Measurements from ENCODE around the gene CYTH1.

Gene CYTH1

GRCh38 chr17:78738278-78738677 is 43.8 kb downstream of the CYTH1 start:
- Histone ChIP-seq H3K27ac (ENCODE audit: low read length) (no peak overlapping the region), H3K9me3 (ENCODE audit: control insufficient read depth, low read depth, low read length) (no peaks in the 10 kb centered on the region), H3K36me3 (ENCODE audit: control insufficient read depth, low read depth, low read length) (no peaks in the 10 kb centered on the region), H3K27me3 (ENCODE audit: control insufficient read depth, insufficient read depth, low read length) (no peaks in the 10 kb centered on the region), H3K4me1 (ENCODE audit: control insufficient read depth, low read depth, low read length) (no peaks in the 10 kb centered on the region), H3K4me3 (ENCODE audit: low read length) (no peak overlapping the region), H3K9ac (ENCODE audit: low read length) (no peak overlapping the region)

- H3K36me3 ChIP-seq (ENCODE audit: control insufficient read depth, low read depth, low read length): no peaks in the 10 kb centered on the region
- no peak overlapping the region for H3K4me3 ChIP-seq (ENCODE audit: low read length)
- no peak overlapping the region for H3K27ac ChIP-seq (ENCODE audit: low read length)
- H3K27me3 ChIP-seq (ENCODE audit: control insufficient read depth, insufficient read depth, low read length): no peaks in the 10 kb centered on the region
- no peaks in the 10 kb centered on the region for H3K9me3 ChIP-seq (ENCODE audit: control insufficient read depth, low read depth, low read length)
- no peaks in the 10 kb centered on the region for H3K4me1 ChIP-seq (ENCODE audit: control insufficient read depth, low read depth, low read length)
- no peak overlapping the region for H3K9ac ChIP-seq (ENCODE audit: low read length)
Observed at GRCh38 chr17:78737332-78737731, 44.7 kb downstream of the CYTH1 start.

GRCh38 chr17:78736526-78737079 is 45.5 kb downstream of the CYTH1 start:
- H3K4me3 ChIP-seq (ENCODE audit: low read length): no peak overlapping the region

GRCh38 chr17:78735832-78736525 is 46.1 kb downstream of the CYTH1 start:
- no peaks in the 10 kb centered on the region for H3K4me1 ChIP-seq (ENCODE audit: control insufficient read depth, low read depth, low read length)
- H3K9me3 ChIP-seq (ENCODE audit: control insufficient read depth, low read depth, low read length): no peaks in the 10 kb centered on the region
- H3K27me3 ChIP-seq (ENCODE audit: control insufficient read depth, insufficient read depth, low read length): no peaks in the 10 kb centered on the region
- H3K36me3 ChIP-seq (ENCODE audit: control insufficient read depth, low read depth, low read length): no peaks in the 10 kb centered on the region
- no peak overlapping the region for H3K9ac ChIP-seq (ENCODE audit: low read length)
- no peak overlapping the region for H3K4me3 ChIP-seq (ENCODE audit: low read length)
- no peak overlapping the region for H3K27ac ChIP-seq (ENCODE audit: low read length)

More at GRCh38 chr17:78736526-78737079, 45.5 kb downstream of the CYTH1 start:
- Histone ChIP-seq H3K36me3 (ENCODE audit: control insufficient read depth, low read depth, low read length) (no peaks in the 10 kb centered on the region), H3K9me3 (ENCODE audit: control insufficient read depth, low read depth, low read length) (no peaks in the 10 kb centered on the region), H3K4me1 (ENCODE audit: control insufficient read depth, low read depth, low read length) (no peaks in the 10 kb centered on the region), H3K9ac (ENCODE audit: low read length) (no peak overlapping the region), H3K27ac (ENCODE audit: low read length) (no peak overlapping the region), H3K27me3 (ENCODE audit: control insufficient read depth, insufficient read depth, low read length) (no peaks in the 10 kb centered on the region)

GRCh38 chr17:78734793-78735641 is 47.1 kb downstream of the CYTH1 start:
- Histone ChIP-seq H3K27ac (ENCODE audit: low read length) (no peak overlapping the region), H3K4me1 (ENCODE audit: control insufficient read depth, low read depth, low read length) (no peaks in the 10 kb centered on the region), H3K9me3 (ENCODE audit: control insufficient read depth, low read depth, low read length) (no peaks in the 10 kb centered on the region), H3K36me3 (ENCODE audit: control insufficient read depth, low read depth, low read length) (no peaks in the 10 kb centered on the region), H3K27me3 (ENCODE audit: control insufficient read depth, insufficient read depth, low read length) (no peaks in the 10 kb centered on the region), H3K9ac (ENCODE audit: low read length) (no peak overlapping the region), H3K4me3 (ENCODE audit: low read length) (no peak overlapping the region)

GRCh38 chr17:78732354-78732753 is 49.7 kb downstream of the CYTH1 start:
- no peaks in the 10 kb centered on the region for H3K9me3 ChIP-seq (ENCODE audit: control insufficient read depth, low read depth, low read length)
- no peak overlapping the region for H3K27ac ChIP-seq (ENCODE audit: low read length)
- H3K4me1 ChIP-seq (ENCODE audit: control insufficient read depth, low read depth, low read length): no peaks in the 10 kb centered on the region
- H3K9ac ChIP-seq (ENCODE audit: low read length): no peak overlapping the region
- no peaks in the 10 kb centered on the region for H3K27me3 ChIP-seq (ENCODE audit: control insufficient read depth, insufficient read depth, low read length)
- H3K36me3 ChIP-seq (ENCODE audit: control insufficient read depth, low read depth, low read length): no peaks in the 10 kb centered on the region
- no peak overlapping the region for H3K4me3 ChIP-seq (ENCODE audit: low read length)

- Histone ChIP-seq H3K27me3 (ENCODE audit: control insufficient read depth, insufficient read depth, low read length) (no peaks in the 10 kb centered on the region), H3K4me1 (ENCODE audit: control insufficient read depth, low read depth, low read length) (no peaks in the 10 kb centered on the region), H3K4me3 (ENCODE audit: low read length) (no peak overlapping the region)
Observed at GRCh38 chr17:78731904-78732303, 50.2 kb downstream of the CYTH1 start.

GRCh38 chr17:78729641-78730040 is 52.4 kb downstream of the CYTH1 start:
- Histone ChIP-seq H3K9me3 (ENCODE audit: control insufficient read depth, low read depth, low read length) (no peaks in the 10 kb centered on the region), H3K27me3 (ENCODE audit: control insufficient read depth, insufficient read depth, low read length) (no peaks in the 10 kb centered on the region), H3K4me1 (ENCODE audit: control insufficient read depth, low read depth, low read length) (peaks cover 6% of the 10 kb centered on the region), H3K9ac (ENCODE audit: low read length) (no peak overlapping the region), H3K4me3 (ENCODE audit: low read length) (no peak overlapping the region), H3K27ac (ENCODE audit: low read length) (no peak overlapping the region), H3K36me3 (ENCODE audit: control insufficient read depth, low read depth, low read length) (no peaks in the 10 kb centered on the region)

More at GRCh38 chr17:78731904-78732303, 50.2 kb downstream of the CYTH1 start:
- Histone ChIP-seq H3K9ac (ENCODE audit: low read length) (no peak overlapping the region), H3K36me3 (ENCODE audit: control insufficient read depth, low read depth, low read length) (no peaks in the 10 kb centered on the region), H3K27ac (ENCODE audit: low read length) (no peak overlapping the region), H3K9me3 (ENCODE audit: control insufficient read depth, low read depth, low read length) (no peaks in the 10 kb centered on the region)

GRCh38 chr17:78728495-78728894 is 53.6 kb downstream of the CYTH1 start:
- H3K27ac ChIP-seq (ENCODE audit: low read length): no peak overlapping the region
- H3K27me3 ChIP-seq (ENCODE audit: control insufficient read depth, insufficient read depth, low read length): peaks cover 8% of the 10 kb centered on the region
- no peak overlapping the region for H3K9ac ChIP-seq (ENCODE audit: low read length)
- peaks cover 17% of the 10 kb centered on the region for H3K4me1 ChIP-seq (ENCODE audit: control insufficient read depth, low read depth, low read length)
- H3K36me3 ChIP-seq (ENCODE audit: control insufficient read depth, low read depth, low read length): no peaks in the 10 kb centered on the region
- no peaks in the 10 kb centered on the region for H3K9me3 ChIP-seq (ENCODE audit: control insufficient read depth, low read depth, low read length)
- no peak overlapping the region for H3K4me3 ChIP-seq (ENCODE audit: low read length)

GRCh38 chr17:78727476-78728229 is 54.4 kb downstream of the CYTH1 start:
- Histone ChIP-seq H3K9me3 (ENCODE audit: control insufficient read depth, low read depth, low read length) (no peaks in the 10 kb centered on the region), H3K27ac (ENCODE audit: low read length) (no peak overlapping the region), H3K36me3 (ENCODE audit: control insufficient read depth, low read depth, low read length) (no peaks in the 10 kb centered on the region), H3K27me3 (ENCODE audit: control insufficient read depth, insufficient read depth, low read length) (peaks cover 10% of the 10 kb centered on the region), H3K4me3 (ENCODE audit: low read length) (no peak overlapping the region), H3K4me1 (ENCODE audit: control insufficient read depth, low read depth, low read length) (peaks cover 22% of the 10 kb centered on the region), H3K9ac (ENCODE audit: low read length) (no peak overlapping the region)

GRCh38 chr17:78727057-78727456 is 55.0 kb downstream of the CYTH1 start:
- H3K9me3 ChIP-seq (ENCODE audit: control insufficient read depth, low read depth, low read length): no peaks in the 10 kb centered on the region
- H3K9ac ChIP-seq (ENCODE audit: low read length): no peak overlapping the region
- peaks cover 28% of the 10 kb centered on the region for H3K4me1 ChIP-seq (ENCODE audit: control insufficient read depth, low read depth, low read length)
- H3K4me3 ChIP-seq (ENCODE audit: low read length): no peak overlapping the region
- no peak overlapping the region for H3K27ac ChIP-seq (ENCODE audit: low read length)
- peaks cover 15% of the 10 kb centered on the region for H3K27me3 ChIP-seq (ENCODE audit: control insufficient read depth, insufficient read depth, low read length)
- no peaks in the 10 kb centered on the region for H3K36me3 ChIP-seq (ENCODE audit: control insufficient read depth, low read depth, low read length)
